HG03520 (cell line): ENCODE data around the gene RB1.
A peak's percentile ranks its signal among the peaks of the same experiment; 100 is the strongest.

Experiments used
- ATAC-seq: cut with Tn5 transposase; IDR thresholded peaks from one replicate; pipeline ENCODE4 v1.9.1; 2021; ENCODE audit warnings: mild to moderate bottlenecking, moderate library complexity; ENCODE audit not compliant: unreplicated experiment

Gene RB1

DNA sequence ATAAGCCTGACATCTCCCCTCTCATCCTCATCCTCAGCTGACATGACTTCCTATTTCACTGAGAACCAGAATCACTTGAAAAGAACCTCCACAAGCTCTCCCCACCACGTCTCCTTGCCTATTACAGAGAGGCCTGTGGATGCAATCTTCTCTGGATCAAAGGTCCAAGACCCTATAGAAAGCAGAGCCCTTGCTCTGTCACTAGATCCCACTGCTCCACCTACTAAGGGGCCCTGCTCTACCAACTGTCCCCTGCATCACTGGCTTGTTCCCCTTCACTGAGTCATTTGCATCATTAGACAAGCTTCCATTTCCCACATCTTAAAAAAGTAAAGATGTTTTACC is 188.5 kb downstream of the RB1 start:
- ATAC-seq, result peak; percentile 39

DNA sequence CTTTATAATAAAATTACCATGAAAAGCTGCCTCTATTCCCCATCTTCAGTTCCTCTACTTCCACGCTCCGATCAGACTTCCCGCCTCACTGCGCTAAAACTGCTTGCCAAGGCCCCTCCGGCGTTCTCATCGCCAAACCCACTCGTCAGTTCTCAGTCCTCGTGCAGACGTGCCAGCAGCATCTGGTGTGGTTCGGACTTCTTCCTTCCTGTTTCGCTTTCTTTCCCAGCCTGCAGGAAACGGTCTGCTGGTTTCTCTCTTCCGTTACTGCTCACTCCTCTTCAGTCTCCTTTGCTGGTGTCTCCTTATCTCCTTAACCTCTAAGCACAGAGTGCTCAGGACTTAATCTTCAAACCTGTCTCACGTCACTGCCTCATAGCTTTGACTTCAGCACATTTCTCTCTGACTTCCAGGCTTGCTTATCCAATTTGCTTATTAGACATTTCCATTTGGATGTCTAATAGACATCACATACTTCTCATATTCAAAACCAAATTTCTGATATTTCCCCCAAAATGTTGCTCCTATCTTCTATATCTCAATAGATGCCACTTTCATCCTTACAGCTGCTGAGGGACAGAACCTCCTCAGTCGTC is 189.0 kb downstream of the RB1 start:
- ATAC-seq, result peak; percentile 80

DNA sequence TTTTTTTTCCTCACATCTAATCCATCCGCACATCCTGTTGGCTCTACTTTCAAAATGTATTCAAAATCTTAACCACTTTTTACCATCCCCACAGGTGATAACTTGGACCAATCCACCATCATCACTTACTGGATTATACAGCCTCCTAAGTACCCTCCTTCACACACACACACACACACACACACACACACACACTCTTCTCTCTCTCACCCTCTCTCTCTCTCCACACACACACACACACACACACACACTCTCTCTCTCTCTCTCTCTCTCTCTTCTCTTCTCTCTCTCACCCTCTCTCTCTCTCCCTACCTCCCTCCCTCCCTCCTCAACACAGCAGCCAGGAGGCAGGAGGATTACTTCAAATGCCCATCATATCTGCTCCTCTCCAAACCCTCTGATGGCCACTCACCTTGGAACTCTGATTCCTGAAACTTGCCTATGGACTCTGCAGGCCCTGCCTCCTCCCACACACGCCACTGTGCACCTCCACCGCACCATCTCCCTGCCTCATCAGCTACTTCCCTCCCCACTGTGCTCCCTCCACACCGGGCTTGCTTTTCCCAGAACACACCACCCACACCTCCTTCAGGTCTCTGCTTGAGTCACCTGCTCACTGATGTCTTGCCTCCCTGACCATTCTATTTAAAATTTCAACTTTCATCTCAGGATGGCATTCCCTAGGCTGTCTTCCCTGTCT is 189.7 kb downstream of the RB1 start:
- no peak for ATAC-seq

DNA sequence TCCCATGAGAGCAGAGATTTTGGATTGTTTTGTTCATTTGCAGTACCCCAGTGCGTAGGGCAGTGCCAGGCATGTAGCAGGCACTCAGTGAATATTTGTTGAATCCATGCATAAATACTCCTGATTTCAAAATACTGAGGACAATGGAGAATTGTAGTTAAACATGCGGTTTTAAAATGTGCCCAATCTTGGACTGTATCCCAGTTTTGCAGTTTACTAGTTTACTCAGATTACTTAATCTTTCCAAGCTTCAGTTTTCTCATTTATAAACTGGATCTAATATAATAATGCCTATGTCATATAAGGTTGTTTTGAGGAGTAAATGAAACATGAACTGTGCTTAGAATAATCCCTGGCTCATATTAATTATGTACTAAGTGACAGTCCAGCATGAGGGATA is 190.3 kb downstream of the RB1 start:
- no peak for ATAC-seq

DNA sequence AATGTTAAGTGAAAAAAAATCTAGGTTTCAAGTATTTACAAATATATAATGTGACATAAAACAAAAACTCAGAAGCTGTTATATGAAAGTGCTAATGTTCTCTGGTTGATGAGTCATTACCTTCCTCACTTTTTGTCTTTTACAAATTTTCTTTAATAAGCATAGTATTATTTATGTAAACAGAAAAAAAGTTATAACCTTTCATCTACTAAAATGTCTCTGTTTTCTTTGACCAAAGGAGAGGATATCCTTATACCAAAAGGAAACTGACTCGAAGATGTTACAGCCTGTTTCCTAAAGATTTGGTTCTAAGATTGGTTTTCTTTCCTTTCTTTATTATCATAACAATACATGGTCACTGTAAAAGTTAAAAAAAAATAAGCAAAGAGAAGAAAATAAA is 191.3 kb downstream of the RB1 start:
- no peak for ATAC-seq

DNA sequence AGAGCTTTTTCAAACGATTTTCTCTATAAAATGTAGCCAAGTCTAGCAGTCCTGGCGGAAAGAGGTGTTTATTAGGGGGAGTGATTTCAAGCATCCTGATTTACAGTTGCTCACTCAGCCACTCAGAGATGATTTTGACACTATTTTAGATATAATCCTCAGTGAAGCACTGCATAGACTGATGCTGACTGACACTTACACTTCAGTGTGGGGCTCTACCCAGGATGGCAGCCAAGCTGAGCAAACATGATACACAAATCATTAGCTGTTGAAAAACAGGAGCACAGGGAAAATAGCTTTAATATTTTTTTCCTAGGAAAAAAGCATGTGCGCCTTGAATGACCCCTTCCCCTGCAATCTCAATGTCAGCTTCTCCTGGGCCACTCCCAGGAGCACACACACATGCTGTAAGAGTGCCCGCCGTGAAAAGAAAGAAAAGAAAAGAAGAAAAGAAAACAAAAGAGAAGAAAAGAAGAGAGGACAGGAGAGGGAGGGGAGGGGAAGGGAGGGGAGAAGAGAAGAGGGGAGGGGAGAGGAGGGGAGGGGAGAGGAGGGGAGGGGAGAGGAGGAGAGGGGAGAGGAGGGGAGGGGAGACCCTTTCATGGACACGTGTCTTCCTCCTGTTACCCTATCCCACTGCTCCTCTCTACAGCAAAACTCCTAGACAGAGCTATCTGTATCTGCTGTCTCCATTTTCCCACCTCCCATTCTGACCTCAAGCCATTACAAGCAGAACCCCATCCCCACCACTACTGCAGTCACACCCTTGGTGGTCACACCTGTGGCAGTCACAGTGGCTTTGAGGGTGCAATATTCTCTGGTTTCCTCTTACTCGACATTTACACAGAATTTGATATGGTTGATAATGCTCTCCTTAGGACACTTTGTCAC is 193.0 kb downstream of the RB1 start:
- no peak for ATAC-seq

DNA sequence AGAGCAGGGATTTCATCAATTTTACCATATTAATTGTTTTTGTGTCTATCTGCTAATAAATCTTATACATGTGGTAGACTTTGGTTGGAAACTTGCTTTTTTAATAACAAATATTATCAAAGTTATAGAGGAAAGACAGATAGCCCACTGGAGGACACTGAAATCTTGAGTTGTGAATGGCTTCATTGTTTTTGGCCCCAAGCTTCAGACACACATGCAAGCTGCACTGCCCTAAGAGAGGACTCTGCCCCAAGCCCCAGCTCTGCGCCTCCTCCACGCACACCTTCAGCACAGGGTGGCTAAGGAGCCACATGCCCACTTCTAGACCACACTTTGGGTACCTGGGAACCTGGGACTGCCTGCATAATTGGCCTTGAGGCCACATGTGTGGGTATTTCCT is 194.1 kb downstream of the RB1 start:
- no peak for ATAC-seq

DNA sequence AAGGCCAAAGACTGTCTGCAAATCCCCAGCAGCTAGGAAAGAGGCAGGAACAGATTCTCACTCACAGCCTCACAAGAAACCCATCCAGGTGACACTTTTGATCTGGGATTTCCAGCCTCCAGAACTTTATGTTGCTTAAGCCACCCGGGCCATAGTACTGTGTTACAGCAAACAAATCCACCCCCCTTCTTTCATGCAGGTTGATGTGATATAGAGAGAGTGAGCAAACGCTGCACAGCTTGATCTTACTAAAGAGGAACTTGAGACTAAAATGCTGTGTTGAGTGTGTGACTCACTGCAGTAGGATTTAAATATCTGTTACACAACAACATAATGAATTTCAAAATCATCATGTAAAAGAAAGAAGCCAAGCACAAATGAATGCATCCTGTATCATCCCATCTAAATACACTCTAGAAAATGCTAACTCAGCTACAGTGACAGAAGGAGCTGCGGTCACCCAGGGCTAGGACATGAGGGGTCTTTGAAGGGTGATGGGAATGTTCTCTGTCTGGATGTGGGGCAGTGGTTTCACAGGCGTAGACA is 197.2 kb downstream of the RB1 start:
- ATAC-seq, result no peak

DNA sequence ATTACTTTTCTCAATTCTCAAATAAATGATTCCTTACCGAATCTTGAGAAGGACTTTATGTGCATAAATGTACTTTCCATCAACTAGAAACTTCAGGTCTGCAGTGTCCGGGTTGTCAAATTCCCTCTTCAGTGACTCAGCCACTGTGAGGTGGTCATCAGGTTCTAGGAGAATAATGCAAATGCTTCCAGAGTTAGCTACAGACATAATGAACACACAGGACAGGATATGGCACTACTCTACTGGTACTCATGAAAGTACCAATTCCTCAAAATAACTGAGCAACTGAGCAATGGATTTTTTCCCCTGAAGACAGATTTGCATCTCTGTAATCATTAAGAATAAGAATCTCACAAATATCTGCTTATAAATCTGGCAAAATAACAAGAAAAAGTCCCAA is 198.2 kb downstream of the RB1 start:
- peak; percentile 41 for ATAC-seq

DNA sequence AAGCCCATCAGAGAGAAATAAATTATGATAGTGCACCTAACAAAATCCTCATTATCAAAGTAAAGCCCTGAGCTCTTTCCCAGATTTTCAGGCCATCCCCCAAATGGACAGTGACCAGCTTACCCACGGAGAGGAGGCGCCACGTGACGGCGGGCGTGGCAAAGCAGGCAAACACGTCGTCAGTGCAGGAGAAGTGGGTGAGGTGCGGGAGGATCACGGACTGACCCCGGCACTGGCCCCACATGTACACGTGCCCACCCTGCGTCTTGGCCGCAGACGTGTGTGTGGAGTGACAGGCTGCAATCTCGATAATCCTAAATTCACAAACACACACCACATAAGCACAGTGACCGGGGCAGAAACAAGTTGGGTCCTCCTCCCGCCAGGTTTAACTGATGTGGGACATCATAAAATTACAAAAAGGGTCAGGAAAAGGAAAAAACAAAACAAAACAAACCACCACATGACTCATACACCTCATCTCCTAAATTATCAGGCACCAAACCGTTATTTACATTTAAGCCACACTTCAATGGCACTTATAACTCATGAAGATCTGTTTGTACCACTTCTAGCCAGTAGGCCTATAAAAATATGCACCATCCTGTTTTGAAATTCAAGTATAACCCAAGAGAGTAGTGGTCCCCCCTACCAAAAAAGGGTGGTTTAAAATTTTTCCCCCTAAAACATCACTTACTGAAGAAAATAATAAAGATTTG is 199.2 kb downstream of the RB1 start:
- no peak for ATAC-seq

DNA sequence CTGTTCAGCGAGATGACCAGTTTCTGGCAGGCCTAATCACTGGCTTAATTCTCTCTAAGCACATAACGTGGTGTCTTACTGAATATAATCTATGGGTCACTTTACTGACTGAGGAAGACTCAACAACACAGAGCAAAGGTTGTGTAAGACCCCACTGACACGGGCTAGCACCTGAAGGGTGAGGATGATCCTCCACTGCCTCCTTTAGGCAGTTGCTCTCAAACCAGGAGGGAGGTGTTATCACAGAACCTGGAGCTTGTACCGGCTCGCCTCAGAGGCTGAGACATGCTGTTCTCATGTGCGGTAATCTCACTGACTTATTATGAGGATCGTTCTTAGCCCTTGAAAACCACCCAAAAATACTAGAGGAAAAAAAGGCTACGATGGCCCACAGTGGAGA is 201.1 kb downstream of the RB1 start:
- ATAC-seq, result no peak

DNA sequence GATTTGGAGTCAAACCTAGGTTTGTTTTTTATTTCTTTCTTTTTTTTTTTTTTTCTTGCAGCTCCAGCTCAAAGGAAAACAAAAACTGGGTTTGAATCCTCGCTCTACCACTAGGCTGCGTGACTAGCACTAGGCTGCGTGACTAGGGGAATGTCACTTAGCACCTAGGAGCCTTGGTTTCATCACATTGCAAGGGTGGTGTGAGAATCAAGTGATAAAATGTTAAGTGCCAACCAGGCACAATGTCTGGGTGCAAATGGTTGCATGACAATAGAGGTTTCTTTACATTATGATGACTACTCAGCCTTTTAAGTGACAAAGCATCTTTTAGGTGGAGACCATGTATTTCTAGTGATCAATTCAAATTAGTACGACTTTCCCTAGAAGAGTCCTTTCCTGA is 201.5 kb downstream of the RB1 start:
- ATAC-seq, result no peak

DNA sequence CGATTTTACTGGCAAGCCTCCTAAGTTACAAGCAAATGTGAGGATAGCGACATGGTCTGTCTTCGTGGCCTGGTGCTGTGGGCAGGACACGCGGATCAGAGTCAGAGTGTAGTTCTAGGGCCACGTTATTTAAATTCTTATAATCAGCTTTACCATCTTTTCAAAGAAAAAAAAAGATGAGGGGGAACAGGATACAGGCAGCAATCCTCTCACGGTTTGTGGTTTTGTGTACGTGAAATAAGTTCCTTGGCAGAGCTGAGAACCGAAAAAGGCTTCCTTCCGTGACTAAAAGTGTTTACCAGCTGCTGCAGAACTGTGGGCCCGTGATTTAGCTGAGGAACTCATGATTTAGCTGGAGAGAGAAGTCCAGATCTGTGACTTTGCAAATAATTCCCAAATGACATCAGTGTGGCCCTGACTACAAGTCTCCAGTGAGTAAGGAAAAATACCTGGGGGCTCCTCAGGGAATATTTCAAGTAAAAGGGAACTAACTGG is 202.1 kb downstream of the RB1 start:
- ATAC-seq, result peak; percentile 72

DNA sequence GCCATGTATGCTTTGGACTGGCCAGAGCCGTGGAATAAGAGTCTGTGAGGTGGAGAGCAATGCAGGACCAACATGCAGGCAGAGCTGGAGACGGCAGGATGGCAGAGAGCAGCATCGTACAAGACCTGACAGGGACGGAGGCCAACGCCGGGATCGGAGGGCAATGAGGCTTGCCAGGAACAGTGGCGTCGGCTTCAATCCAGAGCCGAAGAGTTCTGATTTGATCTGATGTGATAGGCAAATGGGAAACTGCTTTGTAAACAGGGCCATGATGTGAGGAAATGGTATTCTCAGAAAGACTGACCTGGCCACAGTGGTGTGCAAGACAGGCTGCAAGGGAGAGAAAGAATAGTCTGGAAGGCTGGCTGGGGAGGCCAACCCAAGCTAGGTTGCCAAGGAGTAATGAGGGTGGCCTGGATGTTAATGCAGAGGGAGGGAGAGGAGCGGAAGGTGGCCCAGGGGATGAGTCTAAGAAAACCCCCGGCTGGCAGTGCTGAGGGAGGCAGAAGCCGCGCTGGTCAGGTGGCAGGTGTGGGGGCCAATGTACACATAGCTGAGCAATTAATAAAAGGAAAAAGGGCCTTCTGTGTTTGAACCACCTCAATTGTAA is 202.6 kb downstream of the RB1 start:
- peak; percentile 5 for ATAC-seq

DNA sequence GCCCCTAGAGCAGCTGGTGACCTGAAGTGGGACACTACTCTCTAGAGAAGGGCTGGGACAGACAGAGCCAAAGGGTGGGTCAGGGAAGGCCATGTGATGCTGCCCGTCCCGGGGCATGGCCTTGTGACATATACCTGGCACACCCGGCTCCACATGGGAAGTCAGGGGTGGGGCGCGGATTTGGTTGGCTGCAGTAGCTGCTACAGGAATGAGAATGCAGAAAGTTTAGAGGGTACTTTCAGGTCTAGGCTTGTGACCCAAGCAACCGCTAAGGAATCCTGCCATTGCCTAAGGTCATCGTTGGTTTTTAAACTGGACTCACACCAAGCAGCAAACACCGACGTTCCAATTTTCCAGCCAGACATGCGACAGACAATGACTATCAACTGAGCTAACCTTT is 203.5 kb downstream of the RB1 start:
- no peak for ATAC-seq

DNA sequence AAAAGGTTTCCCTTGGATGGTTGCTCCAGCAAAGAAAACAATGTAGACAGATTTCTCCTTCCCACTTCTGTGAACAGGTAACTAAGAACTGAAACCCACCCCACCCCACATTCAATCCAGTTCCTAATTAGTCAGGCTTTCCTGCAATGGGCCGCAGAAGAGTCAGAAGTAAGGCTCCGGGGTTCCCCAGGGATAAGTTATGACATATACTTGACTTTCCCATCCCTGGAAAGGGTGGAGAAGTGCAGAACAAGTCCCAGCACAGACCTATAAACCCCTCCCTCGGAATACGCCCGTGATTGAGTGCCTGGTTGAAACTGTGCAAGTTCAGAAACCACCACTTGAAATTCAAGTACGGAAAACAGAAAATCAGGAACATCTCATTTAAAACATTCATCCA is 204.5 kb downstream of the RB1 start:
- no peak for ATAC-seq

DNA sequence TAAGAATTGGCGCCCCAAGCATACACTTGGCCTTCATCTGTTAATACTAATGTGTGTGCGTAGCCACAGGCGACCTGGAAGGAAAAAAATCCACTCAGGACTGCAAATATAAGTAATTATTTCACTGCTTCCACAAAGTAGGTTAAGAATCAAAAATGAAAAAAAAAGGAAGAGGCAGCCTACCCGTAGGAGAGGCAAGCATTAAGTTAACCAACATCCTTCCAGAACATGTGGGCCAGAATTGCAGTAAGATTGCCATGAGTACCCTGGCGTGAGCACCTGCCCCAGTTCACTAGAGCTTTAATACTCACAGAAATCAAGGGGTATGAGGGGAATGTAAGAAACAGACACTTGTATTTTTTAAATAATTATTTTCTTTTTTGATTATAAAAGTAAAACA is 207.1 kb downstream of the RB1 start:
- no peak for ATAC-seq

DNA sequence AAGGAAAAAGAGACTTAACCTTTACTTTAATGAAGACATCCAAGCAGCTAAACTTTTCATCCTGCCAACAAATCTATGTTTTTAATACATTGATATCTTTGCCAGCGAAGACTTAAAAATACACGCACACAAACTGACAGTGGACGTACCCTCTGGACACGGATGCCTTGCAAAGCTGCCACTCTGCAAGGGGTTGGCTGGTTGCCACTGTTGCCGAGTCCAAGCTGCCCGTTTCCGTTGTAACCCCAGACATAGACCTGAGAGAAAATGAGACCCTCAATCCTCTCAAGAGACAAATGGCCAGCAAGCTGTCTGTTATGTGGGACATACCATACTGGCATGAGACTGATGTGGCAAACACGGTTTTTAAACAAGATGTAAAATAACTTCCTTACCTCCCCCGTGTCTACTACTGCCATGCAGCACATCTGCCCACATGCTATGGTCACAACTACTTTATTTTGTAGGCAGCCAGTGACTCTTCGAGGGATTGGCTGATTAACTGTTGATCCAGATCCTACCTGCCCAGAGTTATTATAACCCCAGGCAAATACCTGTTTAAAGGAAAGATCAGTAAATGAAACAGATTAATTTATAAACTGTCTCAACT is 208.2 kb downstream of the RB1 start:
- ATAC-seq, result no peak

DNA sequence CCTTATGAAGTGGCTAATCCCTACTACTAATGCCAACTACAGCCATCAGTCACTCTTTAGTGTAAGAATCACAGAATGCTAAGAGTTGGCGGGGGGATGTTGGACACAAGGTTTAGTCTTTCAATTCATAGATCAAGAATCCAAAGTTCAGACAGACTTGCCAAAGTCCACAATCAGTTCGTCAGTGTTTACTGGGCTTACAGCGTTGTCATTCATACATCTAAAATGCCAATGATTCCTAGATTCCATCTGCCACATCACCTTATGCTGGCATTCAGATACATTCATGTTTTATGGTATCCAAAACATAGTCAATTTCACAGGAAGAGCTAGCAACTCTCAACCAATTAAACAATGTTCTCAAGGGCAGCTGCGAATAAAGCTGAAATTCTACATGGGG is 211.2 kb downstream of the RB1 start:
- ATAC-seq, result no peak

DNA sequence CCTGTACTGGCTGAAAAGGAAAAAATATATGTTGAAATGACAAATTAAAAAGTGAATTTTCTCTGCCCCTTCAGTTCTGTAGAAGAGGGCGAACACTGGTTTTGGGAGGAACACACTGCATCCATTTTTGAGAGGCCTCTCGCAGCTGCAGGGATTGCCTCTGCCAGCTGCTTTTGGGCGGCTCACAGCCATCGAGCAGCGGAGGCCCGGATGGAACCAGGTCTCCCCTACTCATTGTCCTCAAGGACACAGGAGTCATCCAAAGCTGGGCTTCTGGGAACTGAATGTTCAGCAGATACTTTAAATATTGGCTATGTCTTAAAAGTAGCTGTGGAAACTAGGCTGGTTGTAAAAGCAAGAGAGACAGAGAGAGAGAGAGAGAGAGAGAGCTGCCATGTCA is 212.2 kb downstream of the RB1 start:
- no peak for ATAC-seq
